COR-L47 (cell line): Measurements from ENCODE around the gene PPP1R26.
"Not testable (repeated sequence)": the region's sequence is repeated elsewhere in the genome, so short reads cannot be mapped to it uniquely, and the experiment has no call there.

Experiments used
- DNase-seq: peaks from one replicate; lab custom pipeline; 2025; lab: John Stamatoyannopoulos, UW

PPP1R26 gene

DNA sequence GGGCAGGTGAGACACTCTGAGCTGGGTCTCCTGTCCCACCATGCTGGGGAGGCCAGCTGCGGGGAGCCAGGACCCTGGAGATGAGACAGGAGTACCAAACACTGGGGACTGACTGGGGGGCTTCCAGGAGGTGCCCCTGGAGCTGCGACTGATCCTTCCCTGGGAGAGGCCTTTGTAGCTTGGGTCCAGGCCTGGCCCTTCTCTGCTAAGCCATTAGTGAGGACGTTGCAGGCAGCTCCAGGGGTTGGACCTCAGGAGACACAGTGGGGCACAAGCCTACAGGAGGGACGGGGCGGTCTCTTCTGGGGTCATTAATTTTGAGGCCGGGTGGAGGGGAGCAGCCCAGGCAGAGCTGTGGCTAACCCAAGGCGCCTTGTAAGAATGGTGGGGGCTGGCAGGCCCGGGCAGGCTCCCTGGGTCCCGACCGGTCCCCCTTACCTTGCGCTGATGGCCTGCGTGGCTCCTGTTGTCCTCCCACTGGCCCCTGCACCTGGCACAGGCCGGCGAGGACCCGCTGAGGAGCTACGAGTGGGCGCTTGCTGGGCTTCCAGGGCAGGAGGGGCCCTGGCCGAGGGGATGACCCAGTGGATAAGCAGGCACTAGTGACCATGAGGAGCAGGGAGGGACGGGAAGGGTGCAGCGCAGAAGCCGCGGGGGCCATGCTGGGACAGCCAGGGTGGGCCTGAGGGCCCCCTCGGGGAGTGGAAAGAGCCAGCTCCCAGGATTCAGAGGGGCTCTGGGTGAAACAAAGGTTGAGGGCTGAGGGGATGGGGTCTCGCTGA, 26.0 kb downstream of the PPP1R26 start:
- DNase-seq: no peak

DNA sequence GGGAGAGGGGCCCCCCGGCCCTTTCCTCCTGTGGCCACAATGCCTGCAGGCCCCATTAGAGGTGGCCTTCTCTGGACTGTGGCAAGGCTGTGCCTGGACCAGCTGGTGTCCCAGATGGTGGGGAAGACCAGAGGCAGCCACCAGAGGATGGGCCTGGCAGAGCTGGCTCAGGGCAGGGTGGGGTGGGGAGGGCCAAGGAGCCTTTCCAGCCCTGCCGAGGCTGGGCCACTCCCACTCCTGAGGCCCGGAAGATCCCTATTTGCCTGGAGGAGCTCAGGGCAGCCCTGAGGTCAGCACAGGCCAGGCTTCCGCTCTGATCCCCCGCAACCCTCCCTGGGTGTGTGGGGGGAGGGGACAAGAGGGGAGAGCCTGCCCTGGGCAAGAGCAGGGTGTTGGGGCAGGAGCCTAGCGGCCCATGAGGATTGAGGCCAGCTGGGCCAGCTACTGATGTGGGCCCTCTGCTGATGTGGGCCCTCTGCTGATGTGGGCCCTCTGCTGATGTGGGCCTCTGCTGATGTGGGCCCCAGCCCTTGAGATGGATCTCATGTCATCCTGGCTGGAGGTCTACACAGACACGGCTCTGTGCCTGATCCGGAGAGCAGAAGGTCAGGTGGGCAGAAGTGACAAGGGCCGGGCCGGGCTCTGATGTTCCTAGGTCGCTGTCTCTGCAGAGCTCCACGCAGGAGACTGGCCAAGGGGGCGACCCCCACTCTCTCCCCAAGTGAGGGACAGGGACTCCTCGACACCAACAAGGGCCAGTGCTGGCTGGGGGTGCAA, 26.9 kb downstream of the PPP1R26 start:
- DNase-seq: no peak

DNA sequence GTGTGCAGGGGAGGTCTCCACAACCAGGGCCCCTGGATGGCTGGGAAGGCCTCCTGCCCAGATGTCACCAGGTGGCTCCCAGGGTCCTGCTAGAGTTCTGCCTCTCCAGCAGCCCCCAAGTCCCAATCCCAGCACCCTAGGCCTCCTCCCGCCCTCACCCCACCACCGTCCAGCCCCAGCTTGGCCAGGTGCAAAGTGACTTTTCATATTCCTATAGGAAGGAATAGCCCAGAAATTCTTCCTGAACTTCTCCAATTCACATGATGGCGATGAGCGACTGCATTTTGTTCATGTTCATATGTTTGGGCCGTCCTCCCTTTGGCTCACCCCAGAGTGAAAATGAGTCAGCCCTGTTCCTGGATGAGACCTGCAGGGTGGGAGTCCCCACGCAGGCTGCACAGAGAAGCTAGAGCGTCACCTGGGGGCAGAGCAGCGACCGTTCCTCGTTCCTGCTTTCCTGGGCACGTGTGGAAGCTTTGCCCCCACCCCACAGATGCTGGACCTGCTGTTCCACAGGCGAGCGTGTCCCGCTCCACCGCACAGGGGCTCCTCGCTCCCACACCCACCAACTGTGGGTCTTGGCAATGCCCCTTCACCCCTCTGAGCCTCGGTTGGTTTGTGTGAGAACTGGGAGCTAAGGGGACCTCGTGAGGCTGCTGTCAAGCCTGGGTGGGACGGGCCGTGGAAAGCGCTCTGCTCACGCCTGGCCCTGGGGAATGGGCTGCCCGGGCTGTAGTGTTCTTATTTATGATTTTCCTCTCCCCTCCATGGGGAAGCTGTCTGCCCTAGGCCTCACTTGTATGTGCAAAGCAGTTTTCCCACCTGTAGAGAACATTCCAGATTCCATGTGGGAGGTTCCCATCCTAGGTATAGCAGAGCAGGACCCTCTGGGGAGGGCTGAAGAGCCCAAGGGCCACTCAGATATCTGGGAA, 27.8 kb downstream of the PPP1R26 start:
- no peak for DNase-seq

DNA sequence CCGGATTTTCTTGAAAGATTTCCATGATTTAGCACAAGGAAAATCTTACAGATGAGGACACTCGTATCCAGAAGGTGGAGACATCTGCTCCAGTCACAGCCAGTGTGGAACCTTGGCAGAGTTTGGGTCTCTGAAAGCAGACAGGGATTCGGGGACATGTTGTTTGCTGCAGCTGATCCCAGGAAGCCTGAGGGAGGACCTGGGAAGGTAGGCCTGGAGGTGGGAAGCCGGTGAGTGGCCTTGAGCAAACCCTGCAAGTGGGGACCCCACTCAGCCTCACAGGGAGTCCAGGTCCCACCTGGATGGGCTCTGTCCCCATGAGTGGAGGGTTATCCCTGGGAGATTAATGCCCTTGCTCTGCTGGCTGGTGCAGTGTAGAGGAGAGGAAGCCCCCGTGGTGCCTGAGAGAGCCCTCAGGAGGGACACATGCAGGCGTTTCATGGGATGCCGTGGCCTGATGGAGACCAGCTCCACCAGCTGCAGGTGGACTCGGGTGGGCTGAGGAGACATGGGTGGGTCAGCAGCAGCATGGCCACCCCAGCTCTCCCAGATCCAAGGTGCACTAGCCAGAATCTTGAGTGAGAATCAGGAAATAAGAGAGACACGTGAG, 28.7 kb downstream of the PPP1R26 start:
- no peak for DNase-seq

DNA sequence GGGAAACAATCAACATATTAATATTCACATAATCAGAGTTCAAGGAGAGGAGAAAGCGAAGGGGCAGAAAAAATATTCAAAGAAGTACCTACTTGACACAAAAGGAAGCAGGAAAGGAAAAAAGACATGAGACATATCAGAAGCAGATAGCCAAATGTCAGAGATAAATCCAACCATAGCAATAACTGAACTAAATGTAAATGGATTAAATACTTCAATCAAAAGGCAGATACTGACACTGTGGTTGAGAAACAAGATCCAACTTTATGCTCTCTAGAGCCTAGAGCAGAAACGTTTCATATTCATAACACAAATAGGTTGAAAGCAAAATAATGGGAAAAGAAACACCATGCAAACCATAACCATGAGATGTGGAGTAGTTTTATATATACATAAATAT, 29.9 kb downstream of the PPP1R26 start:
- DNase-seq: no peak

DNA sequence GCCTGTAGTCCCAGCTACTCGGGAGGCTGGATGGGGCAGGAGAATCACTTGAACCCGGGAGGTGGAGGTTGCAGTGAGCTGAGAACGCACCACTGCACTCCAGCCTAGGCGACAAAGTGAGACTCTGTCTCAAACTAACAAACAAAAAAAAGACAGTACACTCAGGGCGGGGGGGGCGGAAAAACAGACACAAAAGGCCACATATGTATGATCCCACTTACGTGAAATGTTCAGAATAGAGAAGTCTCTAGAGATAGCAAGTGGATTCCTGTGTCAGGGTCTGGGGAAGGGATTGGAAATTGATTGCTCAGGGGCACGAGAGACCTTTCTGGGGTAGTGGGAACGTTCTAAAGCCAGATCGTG, 32.6 kb downstream of the PPP1R26 start:
- DNase-seq: no peak

DNA sequence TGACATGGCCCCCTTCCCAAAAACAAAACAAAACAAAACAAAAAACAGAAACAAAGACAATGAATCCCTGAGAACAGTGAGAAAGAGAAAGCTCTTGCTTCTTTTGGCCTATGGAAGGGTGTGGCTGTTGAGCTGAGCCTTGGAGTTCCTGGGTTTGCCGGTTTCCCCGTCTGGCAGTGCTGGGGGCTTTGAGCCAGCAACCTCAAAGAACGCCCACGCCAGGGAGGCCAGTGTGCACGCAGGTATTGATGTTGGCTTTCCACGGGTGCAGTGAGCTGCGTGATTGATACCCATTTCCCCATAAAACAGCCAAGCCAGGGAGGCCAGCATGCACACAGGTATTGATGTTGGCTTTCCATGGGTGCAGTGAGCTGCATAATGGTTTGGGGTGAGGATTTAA, 33.3 kb downstream of the PPP1R26 start:
- DNase-seq: no peak

DNA sequence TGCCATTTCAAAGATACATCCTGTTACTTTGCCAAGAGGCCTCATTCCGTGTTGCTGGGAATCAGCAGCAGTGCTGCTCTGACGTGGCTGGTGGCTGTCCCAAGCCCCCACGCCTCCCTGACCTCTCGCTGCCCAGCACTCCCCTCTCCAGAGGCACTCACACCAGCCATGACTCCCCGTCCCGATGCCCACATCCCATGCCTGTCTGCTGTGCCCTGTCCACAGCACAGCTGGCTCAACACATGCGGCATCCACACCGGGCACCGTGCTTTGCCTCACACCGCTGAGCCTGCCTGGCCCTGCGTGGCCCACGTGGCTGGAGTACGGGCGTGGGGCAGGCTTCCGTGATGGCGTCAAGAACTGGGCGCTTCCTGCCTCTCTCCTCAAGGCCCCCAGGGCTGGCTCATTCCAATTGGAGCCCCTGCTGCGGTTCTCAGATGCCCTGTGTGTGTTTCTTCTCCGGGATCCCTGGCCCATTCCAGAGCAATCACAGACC, 33.8 kb downstream of the PPP1R26 start:
- DNase-seq: no peak

DNA sequence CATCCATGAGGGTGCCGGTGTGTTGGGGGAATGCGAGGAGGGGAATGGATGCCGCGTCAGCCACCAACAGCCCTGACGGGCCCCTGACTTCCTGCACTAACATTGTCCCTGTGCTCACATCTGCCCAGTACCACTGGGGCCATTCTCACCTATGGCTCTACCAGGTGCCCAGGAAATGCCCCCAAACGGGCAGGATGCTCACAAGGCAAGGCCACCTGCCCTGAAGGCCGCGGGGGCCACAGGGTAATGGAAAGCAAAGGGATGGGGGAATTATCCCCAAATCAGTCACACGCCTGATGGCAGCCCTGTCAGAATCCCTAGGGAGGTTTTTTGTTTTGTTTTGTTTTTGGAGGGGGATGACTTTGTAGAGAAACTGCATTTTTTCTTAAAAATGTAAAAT, 34.3 kb downstream of the PPP1R26 start:
- not testable (repeated sequence) for DNase-seq

DNA sequence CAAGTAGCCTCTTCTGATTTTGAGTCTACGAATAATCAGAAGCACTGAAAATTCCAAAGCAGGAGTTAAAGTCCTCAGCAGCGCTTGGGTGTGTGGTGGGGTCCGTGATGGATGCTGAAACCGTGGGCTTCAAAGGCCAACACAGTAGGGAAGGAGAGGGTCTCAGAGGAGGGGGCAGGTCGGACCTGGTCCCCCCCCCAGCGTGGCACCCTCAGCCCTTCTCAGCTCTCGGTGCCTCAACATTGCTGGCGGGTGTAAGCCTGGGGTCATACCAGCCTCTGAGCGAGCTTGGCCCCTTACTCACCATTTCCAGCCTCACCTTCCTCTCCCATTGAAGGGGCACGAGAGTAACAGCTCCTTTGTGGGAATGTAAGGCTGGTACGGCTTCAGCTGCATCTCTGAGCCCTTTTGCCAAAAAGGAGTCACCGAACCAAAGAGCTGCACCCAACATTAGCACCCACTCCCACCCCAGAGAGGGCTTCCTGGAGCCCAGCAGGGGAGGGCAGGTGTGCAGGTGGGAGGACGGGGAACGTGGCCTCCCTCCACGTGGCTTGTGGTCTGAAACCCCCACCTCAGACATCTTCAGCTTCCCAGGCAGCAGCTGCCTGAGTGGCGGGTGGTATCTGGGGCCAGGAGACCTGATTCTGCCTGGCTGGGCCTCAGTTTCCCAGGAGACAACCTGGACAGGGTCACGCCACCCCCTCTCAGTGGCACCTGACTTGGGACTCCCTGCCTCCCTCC, 34.9 kb downstream of the PPP1R26 start:
- DNase-seq: no peak

DNA sequence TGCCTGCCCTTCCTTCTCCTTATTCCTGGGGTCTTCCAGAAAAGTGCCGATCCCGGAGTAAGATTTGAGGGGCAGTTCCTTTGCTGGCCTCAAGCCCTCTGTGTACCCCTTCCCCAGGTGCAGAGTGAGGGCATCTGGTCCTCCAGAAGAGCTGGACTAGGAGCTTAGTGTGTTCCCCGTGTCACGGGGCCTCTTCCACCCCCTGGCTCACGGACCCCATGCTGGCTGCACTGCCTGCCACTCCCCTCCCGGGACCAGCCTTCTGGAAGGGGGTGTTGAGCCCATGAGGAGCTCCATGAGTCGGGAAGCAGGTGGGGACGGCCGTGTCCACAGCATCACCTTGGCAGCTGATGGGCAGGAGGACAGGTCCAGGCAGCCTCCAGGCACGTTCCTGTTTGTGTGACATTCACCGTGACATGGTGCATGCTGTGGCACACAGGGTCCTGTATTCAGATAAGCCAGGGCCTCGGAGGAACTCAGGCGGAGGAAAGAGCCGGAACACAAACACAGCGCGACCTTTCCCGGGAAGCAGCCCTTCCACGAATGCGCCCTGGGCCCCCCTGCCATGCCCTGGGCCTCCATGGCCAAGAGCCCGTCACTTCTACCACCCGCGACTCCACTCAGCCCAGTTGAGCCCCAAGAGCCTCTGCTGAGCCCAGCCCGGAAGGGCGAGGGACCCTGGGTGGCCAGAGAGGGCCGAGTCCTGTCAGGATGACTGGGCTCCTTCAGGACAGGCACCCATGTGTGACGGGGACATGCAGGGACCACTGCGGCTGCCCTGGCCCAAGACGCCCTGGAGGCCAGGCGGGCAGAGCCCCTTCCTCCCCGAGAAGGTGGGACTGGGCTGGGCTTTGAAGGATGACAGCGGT, 35.7 kb downstream of the PPP1R26 start:
- no peak for DNase-seq

DNA sequence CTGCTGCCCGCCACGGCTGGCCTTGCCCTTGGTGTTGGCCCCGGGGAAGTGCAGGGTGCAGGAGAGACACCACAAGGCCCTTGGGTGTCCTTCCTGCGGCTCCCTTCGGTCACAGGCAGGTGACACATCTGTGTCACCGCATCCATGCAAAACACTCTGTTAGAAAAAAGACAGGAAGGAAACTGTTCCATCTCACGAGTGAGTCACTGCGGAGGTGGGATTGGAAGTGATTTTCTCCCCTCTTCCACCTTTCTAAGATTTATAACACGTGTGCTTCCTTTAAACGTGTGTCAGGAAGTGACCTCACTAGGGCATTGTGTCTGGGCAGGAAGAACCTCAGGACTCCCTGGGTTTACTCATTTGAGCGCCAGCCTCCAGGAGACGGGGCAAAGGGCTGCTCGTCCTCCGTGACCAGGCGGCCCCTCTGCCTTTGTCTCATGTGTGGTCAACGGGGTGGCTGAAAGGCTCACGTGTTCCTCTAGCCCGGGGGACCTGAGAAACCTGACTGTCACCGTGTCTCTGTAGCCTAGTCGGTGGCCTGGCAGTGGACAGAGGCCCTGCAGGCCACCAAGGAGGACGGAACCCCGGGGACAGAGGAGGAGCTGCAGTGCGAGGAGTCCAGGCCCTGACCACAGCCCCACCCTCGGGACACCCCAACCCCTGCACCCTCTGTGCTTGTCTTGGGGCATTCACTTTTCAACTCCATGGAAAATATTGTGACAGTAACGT, 36.7 kb downstream of the PPP1R26 start:
- no peak for DNase-seq

DNA sequence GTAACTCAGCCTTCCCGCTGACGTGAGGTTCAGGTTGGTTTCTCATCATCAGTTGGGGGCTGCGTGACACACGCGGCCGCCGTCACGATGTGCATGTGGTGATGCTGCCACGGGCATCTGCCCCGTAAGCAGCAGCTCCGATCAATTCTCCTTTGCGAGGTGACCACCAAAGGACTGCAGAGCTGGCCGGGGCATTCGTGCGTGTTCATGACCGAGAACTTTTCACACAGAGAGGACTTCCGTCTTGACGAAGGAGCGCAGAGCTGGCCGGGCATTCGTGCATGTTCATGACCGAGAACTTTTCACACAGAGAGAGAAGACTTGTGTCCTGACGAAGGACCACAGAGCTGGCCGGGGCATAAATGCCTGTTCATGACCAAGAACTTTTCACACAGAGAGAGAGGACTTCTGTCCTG, 37.8 kb downstream of the PPP1R26 start:
- no peak for DNase-seq

DNA sequence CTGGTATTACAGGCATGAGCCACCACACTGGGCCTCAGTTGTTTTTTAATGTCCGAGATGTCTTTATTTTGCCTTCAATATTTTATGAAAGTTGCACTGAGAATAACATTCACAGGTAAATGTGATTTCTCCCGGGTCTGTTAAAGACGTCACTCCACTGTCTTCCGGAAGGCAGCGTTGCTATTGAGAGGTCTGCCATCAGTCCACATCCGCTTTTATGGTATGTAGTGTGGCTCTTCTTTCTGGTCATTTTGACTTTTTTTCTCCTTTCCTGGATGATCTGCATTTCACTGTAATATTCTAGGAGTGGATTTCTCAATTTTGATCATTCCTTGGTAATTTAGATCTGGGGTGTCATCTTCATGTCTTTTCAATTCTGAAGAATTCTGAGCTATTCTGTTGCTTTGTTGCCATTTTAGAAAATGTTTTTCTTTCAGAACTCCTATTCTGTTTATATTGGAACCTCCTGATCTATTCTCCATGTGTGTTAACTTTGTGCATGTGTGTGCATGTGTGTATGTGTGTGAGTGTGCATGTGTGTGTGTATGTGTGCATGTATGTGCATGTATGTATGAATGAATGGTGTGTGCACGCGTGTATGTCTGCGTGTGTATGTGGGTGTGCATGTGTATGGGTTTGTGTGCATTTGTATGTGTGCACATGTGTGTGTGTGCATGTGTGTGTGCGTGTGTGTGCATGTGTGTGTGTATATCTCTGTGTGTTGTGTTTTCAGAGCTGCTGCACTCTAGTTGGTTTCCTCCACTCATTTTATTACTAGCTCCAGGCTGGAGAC, 39.8 kb downstream of the PPP1R26 start:
- no peak for DNase-seq

DNA sequence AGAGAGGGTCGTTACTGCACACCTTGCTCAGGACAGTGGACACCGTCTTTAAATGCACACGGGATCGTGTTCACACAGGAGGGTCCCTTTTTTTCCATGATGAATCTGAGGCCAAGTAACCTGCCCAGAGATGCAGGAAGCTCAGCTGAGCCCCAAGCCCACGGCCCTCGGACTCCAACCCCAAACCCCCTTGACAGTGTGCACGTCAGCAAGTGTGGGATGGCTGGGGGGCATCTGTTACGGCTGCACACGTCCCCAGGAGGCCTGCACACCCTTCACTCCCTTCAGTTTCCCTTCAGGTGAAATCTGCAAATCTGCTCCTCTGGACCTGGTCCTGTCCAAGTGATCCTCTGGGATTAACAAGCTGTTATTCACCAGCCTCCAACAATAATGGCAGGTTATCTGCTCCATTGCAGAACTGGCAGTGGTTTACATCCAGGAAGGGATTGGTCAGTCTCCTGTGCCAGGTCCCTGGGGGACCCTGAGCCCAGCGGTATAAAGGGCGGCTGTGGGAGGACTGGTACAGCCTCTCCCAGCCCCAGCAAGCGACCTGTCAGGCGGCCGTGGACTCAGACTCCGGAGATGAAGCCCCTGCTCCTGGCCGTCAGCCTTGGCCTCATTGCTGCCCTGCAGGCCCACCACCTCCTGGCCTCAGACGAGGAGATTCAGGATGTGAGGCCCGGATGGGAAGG, 41.5 kb downstream of the PPP1R26 start, which contains the start of gene LCN1:
LCN1 (plus strand) TSS at position 525 of the 692 bp plus-strand sequence; CDS start at position 583, 58 bp downstream.
- DNase-seq: no peak

DNA sequence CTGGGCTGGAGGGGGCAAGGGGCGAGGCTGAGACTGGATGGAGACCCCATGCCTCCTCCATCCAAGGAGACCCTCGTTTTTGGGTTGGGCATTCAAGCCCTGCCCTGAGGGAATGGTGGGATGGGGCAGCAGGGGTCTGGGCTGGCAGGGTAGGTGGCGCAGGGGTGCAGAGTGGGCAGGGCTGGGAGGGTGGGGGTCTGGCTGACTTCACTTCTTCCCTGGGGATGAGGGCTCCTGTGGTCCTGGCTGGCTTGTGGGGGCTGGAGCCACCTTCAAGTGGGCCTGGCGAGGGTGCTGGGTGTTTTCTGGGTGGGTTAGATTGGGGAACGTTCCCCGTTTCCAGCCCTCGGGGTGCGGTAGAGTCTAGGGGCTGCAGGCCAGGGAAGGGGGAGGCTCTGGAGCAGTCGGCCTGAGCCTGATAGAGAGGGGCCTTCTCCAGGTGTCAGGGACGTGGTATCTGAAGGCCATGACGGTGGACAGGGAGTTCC, 42.1 kb downstream of the PPP1R26 start:
- DNase-seq: no peak

DNA sequence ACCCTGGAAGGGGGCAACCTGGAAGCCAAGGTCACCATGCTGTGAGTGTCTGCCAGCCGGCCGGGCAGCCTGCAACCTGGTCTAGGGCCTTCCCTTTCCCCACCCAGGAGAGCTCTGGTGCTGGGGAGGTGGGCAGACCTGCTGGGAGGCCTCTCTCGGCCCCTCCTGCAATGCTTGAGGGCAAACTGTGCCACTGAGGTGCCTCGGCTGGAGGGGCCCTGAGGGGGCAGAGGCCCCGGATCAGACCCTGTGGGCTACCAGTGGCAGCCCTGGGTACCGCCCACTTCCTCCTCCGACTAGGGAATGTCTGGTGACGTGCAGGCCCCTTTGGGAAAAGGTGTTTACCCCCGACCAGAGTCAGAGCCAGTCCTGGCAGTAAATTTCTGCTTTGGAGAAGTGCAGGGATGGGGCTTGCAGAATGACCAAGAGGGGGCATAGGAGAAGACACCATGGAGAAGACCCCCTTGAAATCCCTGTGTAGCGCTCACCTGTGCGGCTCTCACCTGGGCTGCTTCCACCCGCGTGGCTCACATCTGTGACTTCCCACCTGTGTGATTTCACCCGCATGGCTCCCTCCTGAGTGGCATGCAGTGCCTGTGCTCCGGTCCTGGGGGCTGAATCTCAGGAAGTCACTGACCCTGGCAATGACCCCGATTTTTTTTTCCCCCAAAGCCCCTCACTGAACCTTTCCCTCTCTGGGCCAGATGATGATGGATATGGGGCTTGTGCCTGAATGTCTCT, 42.7 kb downstream of the PPP1R26 start:
- DNase-seq: no peak
